BJ (cell line): Measurements from ENCODE around the gene CD101. TPM values are rescaled to one million over a fixed set of nuclear protein-coding genes. Genes with fewer than 3 reads are reported as not detected.

Experiments
- CTCF ChIA-PET: fragments of 350-600 bp; formaldehyde crosslinking; extraction: SDS; loops from one replicate; lab custom pipeline; 2021; ENCODE audit warnings: antibody characterized with exemption, inconsistent platforms; lab: Yijun Ruan, JAX
- POLR2A ChIA-PET: fragments of 300-600 bp; sonication (Branson Sonifier 250); formaldehyde crosslinking; extraction: SDS; loops from one replicate; lab custom pipeline; 2021; ENCODE audit warnings: antibody characterized with exemption; lab: Charles Lee
- DNase-seq: peaks from one replicate; pipeline ENCODE4 v3.0.0-alpha.2; 2011; ENCODE audit warnings: low read depth
- H3K27me3 ChIP-seq: 2 replicates; pipeline ENCODE4 v1.6.0; 2011; ENCODE audit warnings: low read length; ENCODE audit not compliant: control insufficient read depth, insufficient read depth
- H3K36me3 ChIP-seq: 2 replicates; pipeline ENCODE4 v1.5.1; 2011; ENCODE audit warnings: low read length; ENCODE audit not compliant: control insufficient read depth, insufficient read depth
- H3K4me3 ChIP-seq: 2 replicates; pipeline ENCODE4 v1.5.1; 2011; ENCODE audit warnings: low read depth, mild to moderate bottlenecking, control low read depth, low read length
- polyA plus RNA-seq: library from polyadenylated mRNA; depleted of rRNA; stranded (reverse); fragments of >200 nt; gene quantifications from 2 replicates; pipeline ENCODE4 v1.2.3, GENCODE V29; 2011
- TF ChIP-seq, protein P1 (sequence below): IDR thresholded peaks from 2 replicates; pipeline ENCODE4 v1.5.1; 2011; ENCODE audit warnings: low read depth, mild to moderate bottlenecking, control low read depth, inconsistent platforms, low read length, moderate library complexity; ENCODE audit not compliant: insufficient read depth

Gene CD101
- polyA plus RNA-seq, 1 experiment, result 0.12 TPM

- Histone ChIP-seq H3K36me3 (no peaks in the 10 kb centered on the region), H3K4me3 (no peak overlapping the region), H3K27me3 (no peaks in the 10 kb centered on the region)
- ChIA-PET POLR2A (no interaction called here), CTCF (no interaction called here)
- TF ChIP-seq, protein P1, sequence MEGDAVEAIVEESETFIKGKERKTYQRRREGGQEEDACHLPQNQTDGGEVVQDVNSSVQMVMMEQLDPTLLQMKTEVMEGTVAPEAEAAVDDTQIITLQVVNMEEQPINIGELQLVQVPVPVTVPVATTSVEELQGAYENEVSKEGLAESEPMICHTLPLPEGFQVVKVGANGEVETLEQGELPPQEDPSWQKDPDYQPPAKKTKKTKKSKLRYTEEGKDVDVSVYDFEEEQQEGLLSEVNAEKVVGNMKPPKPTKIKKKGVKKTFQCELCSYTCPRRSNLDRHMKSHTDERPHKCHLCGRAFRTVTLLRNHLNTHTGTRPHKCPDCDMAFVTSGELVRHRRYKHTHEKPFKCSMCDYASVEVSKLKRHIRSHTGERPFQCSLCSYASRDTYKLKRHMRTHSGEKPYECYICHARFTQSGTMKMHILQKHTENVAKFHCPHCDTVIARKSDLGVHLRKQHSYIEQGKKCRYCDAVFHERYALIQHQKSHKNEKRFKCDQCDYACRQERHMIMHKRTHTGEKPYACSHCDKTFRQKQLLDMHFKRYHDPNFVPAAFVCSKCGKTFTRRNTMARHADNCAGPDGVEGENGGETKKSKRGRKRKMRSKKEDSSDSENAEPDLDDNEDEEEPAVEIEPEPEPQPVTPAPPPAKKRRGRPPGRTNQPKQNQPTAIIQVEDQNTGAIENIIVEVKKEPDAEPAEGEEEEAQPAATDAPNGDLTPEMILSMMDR, result no peak
- DNase-seq, result no peak
Observed at GRCh38 chr1:116986421-116987255, 14.9 kb upstream of the CD101 start.

GRCh38 chr1:116987256-116987555 lies 14.4 kb upstream of the CD101 start:
- TF ChIP-seq, protein P1, result no peak
- H3K4me3 ChIP-seq, result no peak overlapping the region
- no peaks in the 10 kb centered on the region for H3K27me3 ChIP-seq
- DNase-seq, result no peak
- no peaks in the 10 kb centered on the region for H3K36me3 ChIP-seq
- ChIA-PET POLR2A (no interaction called here), CTCF (no interaction called here)

DNA sequence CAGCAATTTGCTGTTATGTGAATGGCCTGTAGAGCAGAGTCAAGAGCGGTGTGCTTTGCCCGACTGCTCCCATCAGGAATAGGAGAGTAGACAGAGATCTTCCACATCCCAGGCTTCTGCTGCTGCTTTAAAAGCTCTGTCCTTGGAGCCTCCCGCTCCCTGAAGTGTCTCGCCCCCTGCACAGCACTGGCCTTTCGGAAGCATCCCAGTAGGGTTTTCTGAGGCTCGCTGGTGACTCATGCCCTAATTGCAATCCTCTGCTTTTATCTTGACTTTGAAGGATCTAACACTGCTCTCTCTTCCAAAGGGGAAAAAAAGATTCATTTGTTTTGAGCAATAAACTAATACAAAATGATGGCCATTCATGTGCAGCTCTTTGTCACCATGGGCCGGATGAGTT lies 13.3 kb upstream of the CD101 start:
- no peak for DNase-seq
- ChIA-PET CTCF (no interaction called here), POLR2A (no interaction called here)
- no peaks in the 10 kb centered on the region for H3K36me3 ChIP-seq
- TF ChIP-seq, protein P1, result no peak
- no peak overlapping the region for H3K4me3 ChIP-seq
- H3K27me3 ChIP-seq, result no peaks in the 10 kb centered on the region

DNA sequence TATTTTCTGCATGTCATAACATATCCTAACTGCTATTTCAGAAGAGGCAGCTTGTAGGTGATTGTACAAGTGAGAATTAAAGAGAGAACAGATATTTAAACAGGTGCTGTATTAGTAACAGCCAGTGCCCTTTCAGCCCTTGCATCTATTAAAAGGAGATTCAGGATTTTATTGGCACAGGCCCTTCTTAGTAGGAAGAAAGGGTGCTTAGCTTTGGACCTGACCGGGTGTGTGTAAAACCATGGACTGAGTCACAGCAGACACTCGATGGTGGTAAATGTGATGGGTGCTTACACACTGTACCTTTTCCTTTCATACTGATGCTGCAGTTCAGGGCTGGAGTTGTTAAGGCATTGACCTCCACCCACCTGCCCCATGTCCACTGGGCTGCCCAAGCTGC lies 12.7 kb upstream of the CD101 start:
- CTCF ChIA-PET, result no interaction called here
- POLR2A ChIA-PET, result no interaction called here
- no peaks in the 10 kb centered on the region for H3K27me3 ChIP-seq
- H3K36me3 ChIP-seq, result no peaks in the 10 kb centered on the region
- TF ChIP-seq, protein P1, result no peak
- no peak overlapping the region for H3K4me3 ChIP-seq
- DNase-seq, result no peak

GRCh38 chr1:116989835-116990234 lies 11.7 kb upstream of the CD101 start:
- no peak for DNase-seq
- ChIA-PET POLR2A (no interaction called here), CTCF (no interaction called here)
- Histone ChIP-seq H3K4me3 (no peak overlapping the region), H3K27me3 (no peaks in the 10 kb centered on the region), H3K36me3 (no peaks in the 10 kb centered on the region)
- TF ChIP-seq, protein P1, result no peak
